Activated CD8-positive, alpha-beta memory T cell treated with anti-CD3 and anti-CD28 coated beads, Interleukin-2, amount 50 U/mL, for 24 hours (primary cell): ENCODE data around the gene ABCA6.

ENCODE experiments used
- DNase-seq: peaks from one replicate; pipeline ENCODE4 v3.0.0-alpha.2; 2020; ENCODE audit errors: extremely low read depth

The ABCA6 gene

GRCh38 chr17:69143151-69143550, 1.5 kb upstream of the ABCA6 start:
- DNase-seq, result no peak

GRCh38 chr17:69142175-69142802, 594 bp upstream of the ABCA6 start:
- DNase-seq, result no peak

- no peak for DNase-seq
Measured at GRCh38 chr17:69134112-69134511, 7.6 kb downstream of the ABCA6 start.

DNA sequence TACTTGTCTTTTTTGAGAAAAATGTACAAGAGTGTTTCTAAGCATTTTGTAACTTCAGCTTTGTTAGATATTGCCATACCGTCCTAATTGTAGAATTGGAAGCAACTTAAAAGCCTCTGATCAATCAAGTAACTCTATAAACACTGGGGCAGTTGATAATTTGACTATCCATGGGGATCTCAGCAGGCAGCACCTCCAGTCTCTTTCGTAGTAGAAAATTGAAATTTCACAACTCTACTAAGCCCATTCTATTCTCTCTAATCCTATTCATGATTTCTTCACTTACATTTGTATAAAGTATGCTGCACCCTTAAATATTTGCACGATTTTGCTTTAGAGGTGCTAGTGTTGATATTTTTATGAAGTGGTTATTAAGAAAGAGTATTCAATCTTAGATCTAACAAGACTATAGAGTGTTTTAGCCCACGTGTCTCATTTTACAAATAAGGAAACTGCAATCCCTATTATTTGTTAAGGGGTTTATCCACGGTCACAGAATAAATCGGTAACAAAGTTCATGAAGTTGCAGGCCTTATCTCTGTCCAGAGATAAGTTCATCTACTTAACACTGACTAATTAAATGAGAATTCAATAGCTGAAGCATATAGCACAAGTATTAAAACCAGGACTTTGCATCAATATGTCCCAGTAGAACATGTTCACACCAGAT, 10.9 kb downstream of the ABCA6 start:
- no peak for DNase-seq

GRCh38 chr17:69123626-69124025, 18.1 kb downstream of the ABCA6 start:
- DNase-seq, result no peak

DNA sequence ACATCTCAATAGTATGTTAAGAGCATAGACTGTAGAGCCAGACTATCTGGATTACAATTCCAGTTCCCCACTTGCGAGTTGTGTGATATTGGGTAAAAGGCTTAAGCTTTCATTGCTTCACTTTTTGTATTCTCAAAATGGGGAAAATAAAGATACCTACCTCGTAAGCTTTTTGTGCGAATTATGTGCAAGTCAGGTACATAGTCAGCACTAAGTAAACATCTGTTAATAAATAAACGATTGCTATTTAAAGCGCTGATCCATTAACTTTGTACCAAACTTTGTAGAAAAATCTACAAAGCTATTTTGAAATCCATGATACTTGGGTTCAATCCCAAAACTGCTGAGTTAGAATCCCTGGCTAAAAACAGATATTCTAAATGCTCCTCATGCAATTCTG, 19.6 kb downstream of the ABCA6 start:
- DNase-seq, result no peak

DNA sequence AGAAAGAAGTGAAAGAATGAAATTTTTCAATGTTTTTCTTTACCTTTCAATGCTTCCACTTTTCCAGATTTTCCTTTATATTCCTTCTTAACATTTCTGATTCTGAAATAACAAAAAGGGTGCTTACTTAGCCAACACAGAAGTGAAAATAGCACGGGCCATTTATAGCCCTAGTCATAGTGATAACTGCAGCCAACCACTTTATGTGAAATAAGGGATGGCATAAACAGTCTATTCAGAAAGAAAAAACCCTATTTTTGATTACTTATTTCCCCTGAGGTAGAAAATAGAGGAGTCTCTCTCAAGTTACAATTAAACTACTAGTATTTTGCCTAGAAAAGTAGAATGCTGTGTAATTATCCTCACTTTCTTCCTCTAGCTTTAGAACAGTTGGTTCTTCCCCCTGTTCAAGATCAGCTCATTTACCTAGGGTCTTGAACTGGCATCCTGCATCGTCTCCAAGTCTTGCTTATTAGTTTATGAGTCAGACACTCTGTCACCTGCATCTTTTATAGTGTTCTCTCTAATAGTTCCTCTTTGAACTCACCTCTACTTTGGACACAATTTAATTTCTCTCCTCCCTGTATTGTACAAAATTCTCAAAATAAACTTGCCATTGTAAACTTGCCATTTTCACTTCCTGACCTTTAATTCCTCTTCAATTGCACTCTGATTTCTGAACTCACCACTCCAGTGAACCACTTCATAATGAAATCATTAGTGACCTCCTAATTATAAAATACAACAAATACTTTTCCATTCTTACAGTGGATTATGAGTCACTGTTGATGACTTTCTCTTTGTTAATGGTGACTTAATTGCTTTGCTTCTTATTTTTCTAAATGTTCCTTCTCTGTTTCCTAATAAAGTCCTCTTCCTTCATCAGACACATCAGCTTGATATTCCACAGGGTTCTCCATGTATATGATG, 23.6 kb downstream of the ABCA6 start:
- no peak for DNase-seq

DNA sequence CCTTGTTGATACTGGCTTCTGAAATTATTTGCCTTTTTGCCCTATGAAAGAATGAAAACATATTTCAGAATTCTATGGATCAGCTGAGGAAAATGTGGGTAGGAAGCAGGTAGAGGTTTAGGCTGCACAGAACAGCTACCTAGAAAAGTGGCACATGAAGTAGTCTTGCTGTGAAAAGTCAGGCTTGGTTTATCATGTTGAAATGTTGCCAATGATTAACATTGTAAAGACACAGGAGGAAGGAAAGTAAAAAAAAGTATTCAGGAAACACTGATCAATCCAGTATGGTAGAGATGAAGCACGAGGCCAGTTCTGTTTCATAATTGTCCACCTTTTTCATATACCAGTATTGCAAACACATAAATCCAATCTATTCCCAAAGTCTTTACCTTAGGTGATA, 29.9 kb downstream of the ABCA6 start:
- DNase-seq, result no peak

GRCh38 chr17:69105907-69106730, 35.6 kb downstream of the ABCA6 start:
- DNase-seq, result no peak

GRCh38 chr17:69103557-69104233, 38.0 kb downstream of the ABCA6 start:
- DNase-seq, result no peak

GRCh38 chr17:69098625-69099024, 43.1 kb downstream of the ABCA6 start:
- DNase-seq, result no peak

DNA sequence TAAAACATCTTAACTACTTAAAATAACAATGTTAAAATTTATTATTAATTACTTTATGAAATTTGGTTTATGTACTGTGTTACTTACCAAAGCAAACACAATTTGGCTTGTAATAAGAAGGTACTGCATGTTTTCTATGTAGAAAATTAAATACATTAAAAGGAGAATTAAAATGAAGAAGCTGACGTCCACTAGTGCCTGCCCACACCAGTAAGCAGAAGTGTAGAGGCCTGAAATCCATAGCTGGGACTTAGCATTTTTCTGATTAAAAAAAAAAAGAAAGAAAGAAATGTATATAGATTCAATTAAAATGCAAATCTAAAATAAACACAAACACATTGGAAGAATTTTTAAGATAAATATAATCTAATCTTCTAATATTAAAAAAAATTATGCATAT, 45.2 kb downstream of the ABCA6 start:
- DNase-seq, result no peak

DNA sequence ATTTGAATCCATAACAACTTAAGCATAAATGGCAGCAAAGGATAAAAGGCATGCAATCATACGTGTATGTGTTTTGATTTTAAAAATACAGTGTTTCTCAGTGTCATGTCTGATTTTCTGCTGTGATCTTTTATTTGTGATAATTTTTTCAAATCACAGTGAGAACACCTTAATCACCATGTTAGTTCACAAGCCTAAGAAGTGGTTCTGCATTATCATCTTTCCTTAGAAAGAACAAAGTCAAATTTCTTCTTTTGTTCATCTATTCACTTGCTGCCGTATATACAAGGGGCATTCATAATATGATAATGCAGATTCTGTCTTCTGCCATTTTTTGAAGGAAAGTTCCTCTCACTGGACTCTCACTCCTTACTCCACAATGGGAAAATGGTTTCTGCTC, 47.7 kb downstream of the ABCA6 start:
- DNase-seq, result no peak

GRCh38 chr17:69093279-69093789, 48.4 kb downstream of the ABCA6 start:
- no peak for DNase-seq

GRCh38 chr17:69090365-69090764, 51.3 kb downstream of the ABCA6 start:
- no peak for DNase-seq

DNA sequence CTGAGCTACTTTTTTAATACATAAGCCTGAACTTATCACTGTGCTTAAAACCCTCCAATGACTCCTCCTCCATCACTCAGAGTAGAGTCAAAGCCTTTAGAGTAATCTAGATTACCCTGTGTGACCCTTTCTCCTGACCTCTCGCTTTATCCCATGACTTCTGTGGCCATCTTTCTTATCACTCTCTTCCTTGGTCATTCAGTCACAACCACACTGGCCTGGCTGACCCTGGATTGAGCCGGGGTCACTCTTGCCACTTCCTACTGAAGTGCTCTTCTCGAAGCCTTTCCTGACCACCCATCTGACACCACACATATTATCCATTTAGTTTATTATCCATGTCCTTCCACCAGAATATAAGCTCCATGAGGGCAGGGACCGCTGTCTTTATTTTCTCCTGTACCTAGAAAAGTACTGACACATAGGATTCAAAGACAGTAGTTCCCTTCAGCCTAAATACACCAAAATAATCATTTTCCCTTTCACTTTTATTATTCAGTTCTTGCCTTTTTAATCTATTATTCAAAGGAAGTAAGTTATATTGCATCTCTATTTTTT, 53.0 kb downstream of the ABCA6 start:
- DNase-seq, result no peak

GRCh38 chr17:69086641-69087040, 55.1 kb downstream of the ABCA6 start:
- no peak for DNase-seq

DNA sequence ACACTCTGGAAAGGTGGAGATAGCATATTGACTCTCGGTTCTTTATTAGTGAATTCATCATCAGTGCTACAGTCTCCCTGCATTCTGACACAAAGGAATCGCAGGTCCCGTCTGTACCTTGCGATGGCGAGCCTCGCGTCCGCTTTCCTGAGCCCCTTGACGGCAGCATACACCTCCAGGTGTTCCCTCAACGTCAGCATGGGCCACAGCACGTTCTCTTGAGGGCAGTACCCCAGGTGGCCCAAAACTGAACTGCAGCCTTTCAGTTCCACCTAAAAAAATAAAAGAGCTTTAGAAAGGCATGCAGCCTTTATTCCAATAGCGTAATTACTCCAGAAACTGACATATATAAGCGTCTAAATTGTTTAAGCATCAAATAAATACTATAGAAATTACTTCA, 56.8 kb downstream of the ABCA6 start:
- DNase-seq, result no peak

- no peak for DNase-seq
Measured at GRCh38 chr17:69082696-69083095, 59.0 kb downstream of the ABCA6 start.

- DNase-seq, result no peak
Measured at GRCh38 chr17:69078864-69079263, 62.8 kb downstream of the ABCA6 start.

- no peak for DNase-seq
Measured at GRCh38 chr17:69075823-69076222, 65.9 kb downstream of the ABCA6 start.
